Measurements from ENCODE around the gene FAM20A.

DNA sequence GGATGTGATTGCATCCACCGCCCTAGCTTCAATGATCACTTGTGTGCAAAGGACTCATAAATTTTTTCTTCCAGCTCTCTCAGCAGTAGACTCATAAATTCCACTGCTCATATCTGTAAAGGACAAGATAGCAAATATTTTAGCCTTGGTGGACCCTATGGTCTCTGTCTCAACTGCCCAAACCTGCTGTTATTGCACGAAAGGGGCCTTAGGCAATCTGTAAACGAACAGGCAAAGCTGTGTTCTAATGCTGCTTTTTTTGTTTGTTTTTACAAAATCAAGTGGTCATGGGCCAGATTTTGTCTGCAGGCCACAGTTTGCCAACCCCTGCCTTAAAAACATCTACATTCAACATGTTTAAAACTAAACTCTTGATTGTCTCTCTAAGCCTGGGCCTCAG lies 34.1 kb downstream of the FAM20A start:
- TF ChIP-seq CHCHD3 (CRISPR knock-in tag; IDR thresholded peaks at IDR 0.05) (no peak), HOXB6 (CRISPR knock-in tag; IDR thresholded peaks at IDR 0.05; ENCODE audit: borderline replicate concordance) (no peak), MAZ (CRISPR knock-in tag; conservative IDR thresholded peaks at IDR 0.05 in 1 of 2, IDR thresholded peaks at IDR 0.05 in 1 of 2) (no peak), NR2F6 (CRISPR knock-in tag; IDR thresholded peaks at IDR 0.05) (no peak), RAD21 (CRISPR knock-in tag; conservative IDR thresholded peaks at IDR 0.05 in 1 of 2, IDR thresholded peaks at IDR 0.05 in 1 of 2) (no peak), GABPA (tag; conservative IDR thresholded peaks at IDR 0.05; ENCODE audit: low read depth) (no peak), HNRNPL (IDR thresholded peaks at IDR 0.05; ENCODE audit: low read depth, low read length) (no peak), EZH2 (IDR thresholded peaks at IDR 0.05; ENCODE audit: borderline replicate concordance, low read depth, low read length) (no peak), E4F1 (CRISPR knock-in tag; IDR thresholded peaks at IDR 0.05; ENCODE audit: borderline replicate concordance) (no peak)

Measured in K562 (cell line).